AG04450 (cell line): ENCODE results near the gene KAT14. TPM values are rescaled to one million over a fixed set of nuclear protein-coding genes. Genes with fewer than 3 reads are reported as not detected.
"Not testable (repeated sequence)": the region's sequence is repeated elsewhere in the genome, so short reads cannot be mapped to it uniquely, and the experiment has no call there.

Experiments used
- CTCF ChIA-PET: fragments of 300-600, 350-600 bp; formaldehyde crosslinking; extraction: SDS; loops from one replicate; lab custom pipeline; 2022; ENCODE audit warnings: antibody characterized with exemption, inconsistent platforms; lab: Charles Lee
- POLR2A ChIA-PET: fragments of 350-600 bp; formaldehyde crosslinking; extraction: SDS; loops from one replicate; lab custom pipeline; 2021; ENCODE audit warnings: antibody characterized with exemption, inconsistent platforms; lab: Yijun Ruan, JAX
- DNase-seq: peaks from one replicate; pipeline ENCODE4 v3.0.0-alpha.2; 2011; ENCODE audit warnings: low read depth, low spot score
- H3K27ac ChIP-seq: one replicate; pipeline ENCODE4 v1.5.1; 2012; ENCODE audit warnings: low read depth, low read length, control low read depth
- H3K27me3 ChIP-seq: one replicate; pipeline ENCODE4 v1.6.0; 2012; ENCODE audit warnings: low read length; ENCODE audit not compliant: control insufficient read depth, insufficient read depth
- H3K4me3 ChIP-seq: 2 replicates; pipeline ENCODE4 v1.5.1; 2011; ENCODE audit warnings: mild to moderate bottlenecking, low read depth, low read length, control low read depth
- H3K9me3 ChIP-seq: 2 replicates; pipeline ENCODE4 v1.5.1; 2012; ENCODE audit warnings: low read length; ENCODE audit not compliant: control insufficient read depth, insufficient read depth
- CTCF ChIP-seq: IDR thresholded peaks from 2 replicates; pipeline ENCODE4 v1.5.1; 2011; ENCODE audit warnings: low read depth, low read length, control low read depth, inconsistent platforms
- polyA plus RNA-seq: library from polyadenylated mRNA; depleted of rRNA; stranded (reverse); fragments of >200 nt; gene quantifications from 2 replicates; pipeline ENCODE4 v1.2.3, GENCODE V29; 2011

Gene KAT14
- polyA plus RNA-seq, 1 experiment = 12.2 TPM

DNA sequence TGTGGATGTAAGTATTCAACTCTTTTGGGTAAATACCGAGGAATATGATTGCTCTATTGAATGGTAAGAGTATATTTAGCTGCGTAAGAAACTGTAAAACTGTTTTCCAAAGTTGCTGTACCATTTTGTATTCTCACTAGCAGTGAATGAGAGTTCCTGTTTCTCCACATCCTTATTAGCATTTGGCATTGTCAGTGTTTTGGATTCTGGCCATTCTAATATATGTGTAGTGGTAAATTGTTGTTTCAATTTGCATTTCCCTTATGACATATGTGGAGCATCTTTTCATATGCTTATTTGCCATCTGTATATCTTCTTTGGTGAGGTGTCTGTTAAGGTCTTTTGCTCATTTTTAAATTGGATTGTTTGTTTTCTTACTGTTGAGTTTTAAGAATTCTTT, 29.3 kb upstream of the KAT14 start:
- POLR2A ChIA-PET = no interaction called here
- CTCF ChIA-PET = no interaction called here
- no peak for TF ChIP-seq CTCF
- Histone ChIP-seq H3K9me3 (no peaks in the 10 kb centered on the region), H3K4me3 (no peak overlapping the region), H3K27me3 (no peaks in the 10 kb centered on the region), H3K27ac (no peak overlapping the region)
- DNase-seq = no peak

DNA sequence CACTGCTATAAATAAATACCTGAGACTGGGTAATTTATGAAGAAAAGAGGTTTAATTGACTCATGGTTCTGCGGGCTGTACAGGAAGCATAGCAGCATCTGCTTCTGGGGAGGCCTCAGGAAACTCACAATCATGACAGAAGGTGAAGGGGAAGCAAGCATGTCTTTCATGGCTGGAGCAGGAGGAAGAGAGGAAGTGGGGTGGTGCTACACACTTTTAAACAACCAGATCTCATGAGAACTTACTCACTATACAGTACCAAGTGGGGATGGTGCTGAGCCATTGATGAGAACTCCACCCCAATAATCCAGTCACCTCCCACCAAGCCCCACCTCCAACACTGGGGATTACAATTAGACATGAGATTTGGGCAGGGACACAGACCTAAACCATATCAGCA, 9.1 kb upstream of the KAT14 start:
- CTCF ChIA-PET, H3K4me3 ChIP-seq, H3K9me3 ChIP-seq, POLR2A ChIA-PET, H3K27me3 ChIP-seq, H3K27ac ChIP-seq, DNase-seq: not testable (repeated sequence)

DNA sequence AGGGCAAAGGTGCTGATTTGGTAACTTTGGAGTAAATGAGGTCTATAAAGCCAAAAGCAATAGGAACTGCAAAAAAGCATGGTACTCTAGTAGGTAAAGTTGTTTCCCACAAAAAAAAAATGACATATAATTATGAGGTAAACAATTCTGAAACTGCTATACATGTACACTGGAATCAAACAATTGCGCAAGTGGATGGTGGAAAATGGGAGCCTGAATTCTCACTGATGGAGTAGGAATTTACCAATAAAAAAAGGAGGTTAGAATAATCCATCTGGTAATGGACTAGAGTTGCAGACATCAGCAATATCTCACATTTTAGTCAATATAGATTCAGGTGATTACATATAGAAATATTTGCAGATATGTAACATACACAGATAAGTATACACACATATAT, 5.0 kb upstream of the KAT14 start:
- CTCF ChIA-PET = interaction anchor here (1.0 kb wide), 1 partner anchor 144 kb away, joined by 3 read pairs; no protein-coding TSS in a partner anchor
- TF ChIP-seq CTCF = no peak

DNA sequence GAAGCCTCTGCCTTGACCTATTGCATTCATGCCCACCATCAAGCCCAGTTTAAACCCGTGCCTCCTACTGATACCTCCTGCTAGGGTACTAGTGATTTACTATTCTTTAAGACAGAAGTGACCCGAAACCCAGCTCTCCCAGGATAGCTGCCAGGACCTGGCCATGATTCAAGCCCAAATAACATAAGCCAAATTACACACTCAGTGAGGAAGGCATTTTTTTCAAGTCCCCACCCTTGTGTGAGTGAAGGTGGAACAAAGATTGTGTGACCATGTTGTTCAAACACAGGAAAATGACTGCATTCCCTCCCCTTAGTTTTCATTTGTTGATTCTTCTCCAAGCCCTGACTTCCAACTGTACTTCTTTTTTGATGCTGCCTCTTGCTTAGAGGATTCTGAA, 3.7 kb upstream of the KAT14 start:
- ChIA-PET CTCF (no interaction called here), POLR2A (no interaction called here)
- H3K27me3 ChIP-seq = peaks cover 6% of the 10 kb centered on the region
- H3K9me3 ChIP-seq = no peaks in the 10 kb centered on the region
- no peak for DNase-seq
- no peak overlapping the region for H3K27ac ChIP-seq
- TF ChIP-seq CTCF = no peak
- H3K4me3 ChIP-seq = no peak overlapping the region

More for the DNA sequence above, 5.0 kb upstream of the KAT14 start:
- POLR2A ChIA-PET = no interaction called here
- H3K27me3 ChIP-seq = peaks cover 6% of the 10 kb centered on the region
- no peak for DNase-seq
- no peak overlapping the region for H3K27ac ChIP-seq
- no peaks in the 10 kb centered on the region for H3K9me3 ChIP-seq
- no peak overlapping the region for H3K4me3 ChIP-seq

DNA sequence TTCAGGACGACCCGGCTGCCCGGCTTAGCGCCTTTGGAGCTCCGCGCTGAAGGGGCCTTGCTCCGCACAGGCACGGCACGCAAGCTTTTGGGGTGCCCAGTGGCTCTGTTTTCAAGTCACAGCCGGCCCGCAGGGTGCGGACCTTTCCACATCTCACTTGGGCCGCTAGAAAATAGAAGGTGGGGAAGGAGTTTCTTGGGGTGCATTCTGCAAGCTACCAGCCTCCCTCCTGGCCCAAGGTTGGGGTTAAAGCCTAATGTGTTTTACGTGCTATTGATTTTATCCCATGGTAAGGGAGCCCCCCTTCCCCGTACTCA, 561 bp downstream of the KAT14 start:
- Histone ChIP-seq H3K4me3 (peak overlapping the region; percentile 89), H3K9me3 (no peaks in the 10 kb centered on the region), H3K27me3 (peaks cover 6% of the 10 kb centered on the region), H3K27ac (peak overlapping the region; percentile 21)
- ChIA-PET CTCF (no interaction called here), POLR2A (interaction anchor here (0.6 to 1.2 kb wide), 4 partner anchors 22 to 450 kb away, joined by 3 to 7 read pairs (median 4); partner anchors contain the start of gene ZNF133)
- no peak for DNase-seq
- no peak for TF ChIP-seq CTCF
